Peyer's patch (tissue), 4 donors: ENCODE measurements around the gene RGL1.

Experiments used
- CTCF ChIP-seq, 6 experiments: fragments of 450-650 bp in 4 of 6; fragments of 200-600 bp in 2 of 6; sonication (generic) in 1 of 6; IDR thresholded peaks; one replicate each; pipeline ENCODE4 v1.5.1; 2017 to 2019; ENCODE audit warnings: antibody characterized with exemption in 6 of 6, mild to moderate bottlenecking in 3 of 6, moderate library complexity in 1 of 6
- POLR2A ChIP-seq, 2 donors: fragments of 450-650 bp; IDR thresholded peaks; one replicate each; pipeline ENCODE4 v1.5.1; 2017; ENCODE audit warnings: antibody characterized with exemption in 2 of 2, mild to moderate bottlenecking in 2 of 2, moderate library complexity in 2 of 2

GRCh38 chr1:183831311-183831710 is 26.4 kb downstream of the RGL1 start:
- TF ChIP-seq CTCF (IDR thresholded peaks at IDR 0.05) (no peak), POLR2A (IDR thresholded peaks at IDR 0.05) (no peak)
